ENCODE results near the gene KLC3.

The KLC3 gene

DNA sequence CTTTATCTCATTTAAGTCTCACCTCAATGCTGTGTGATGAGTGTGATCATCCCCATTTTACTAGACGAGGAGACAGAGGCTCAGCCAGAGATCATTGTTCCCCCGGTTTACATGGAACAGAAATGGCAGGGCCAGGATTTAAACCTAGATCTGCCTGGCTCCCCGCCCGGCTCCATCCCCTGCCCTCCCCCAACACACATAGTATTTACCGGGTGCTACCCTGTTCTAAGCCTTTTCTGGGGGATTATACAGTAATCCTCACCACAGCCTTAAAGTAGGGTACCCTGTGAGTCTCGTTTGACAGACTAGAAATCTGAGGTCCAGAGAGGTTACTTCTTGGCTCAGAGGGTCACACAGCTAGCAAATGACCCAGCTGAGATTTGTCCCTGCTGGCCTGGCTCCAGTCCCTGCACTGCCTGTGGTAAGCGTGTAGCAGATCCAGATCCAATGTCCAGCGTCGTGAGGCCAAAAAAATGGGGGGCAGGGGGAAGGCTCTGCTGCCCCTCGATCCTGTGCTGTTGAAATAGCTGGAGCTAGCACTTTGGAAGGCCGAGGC is 3.8 kb upstream of the KLC3 start:
- TF ChIP-seq, protein P1, sequence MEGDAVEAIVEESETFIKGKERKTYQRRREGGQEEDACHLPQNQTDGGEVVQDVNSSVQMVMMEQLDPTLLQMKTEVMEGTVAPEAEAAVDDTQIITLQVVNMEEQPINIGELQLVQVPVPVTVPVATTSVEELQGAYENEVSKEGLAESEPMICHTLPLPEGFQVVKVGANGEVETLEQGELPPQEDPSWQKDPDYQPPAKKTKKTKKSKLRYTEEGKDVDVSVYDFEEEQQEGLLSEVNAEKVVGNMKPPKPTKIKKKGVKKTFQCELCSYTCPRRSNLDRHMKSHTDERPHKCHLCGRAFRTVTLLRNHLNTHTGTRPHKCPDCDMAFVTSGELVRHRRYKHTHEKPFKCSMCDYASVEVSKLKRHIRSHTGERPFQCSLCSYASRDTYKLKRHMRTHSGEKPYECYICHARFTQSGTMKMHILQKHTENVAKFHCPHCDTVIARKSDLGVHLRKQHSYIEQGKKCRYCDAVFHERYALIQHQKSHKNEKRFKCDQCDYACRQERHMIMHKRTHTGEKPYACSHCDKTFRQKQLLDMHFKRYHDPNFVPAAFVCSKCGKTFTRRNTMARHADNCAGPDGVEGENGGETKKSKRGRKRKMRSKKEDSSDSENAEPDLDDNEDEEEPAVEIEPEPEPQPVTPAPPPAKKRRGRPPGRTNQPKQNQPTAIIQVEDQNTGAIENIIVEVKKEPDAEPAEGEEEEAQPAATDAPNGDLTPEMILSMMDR (IDR thresholded peaks at IDR 0.05; ENCODE audit: control extremely low read depth, extremely low read depth, low read depth, missing control alignments) = no peak
- DNase-seq (ENCODE audit: extremely low spot score) = no peak
- ChIA-PET POLR2A (interaction anchor here (0.6 kb wide), 1 partner anchor 13 kb away, joined by 5 read pairs; no protein-coding TSS in a partner anchor), CTCF (no interaction called here)

GRCh38 chr19:45339629-45340028 is 921 bp upstream of the KLC3 start:
- POLR2A ChIA-PET = no interaction called here
- TF ChIP-seq, protein P1 (IDR thresholded peaks at IDR 0.05; ENCODE audit: control extremely low read depth, extremely low read depth, low read depth, missing control alignments) = no peak
- no peak for DNase-seq (ENCODE audit: extremely low spot score)
- CTCF ChIA-PET = interaction anchor here (0.8 to 2.5 kb wide), 19 partner anchors 8 to 278 kb away, joined by 3 to 10 read pairs (median 4); no protein-coding TSS in a partner anchor

DNA sequence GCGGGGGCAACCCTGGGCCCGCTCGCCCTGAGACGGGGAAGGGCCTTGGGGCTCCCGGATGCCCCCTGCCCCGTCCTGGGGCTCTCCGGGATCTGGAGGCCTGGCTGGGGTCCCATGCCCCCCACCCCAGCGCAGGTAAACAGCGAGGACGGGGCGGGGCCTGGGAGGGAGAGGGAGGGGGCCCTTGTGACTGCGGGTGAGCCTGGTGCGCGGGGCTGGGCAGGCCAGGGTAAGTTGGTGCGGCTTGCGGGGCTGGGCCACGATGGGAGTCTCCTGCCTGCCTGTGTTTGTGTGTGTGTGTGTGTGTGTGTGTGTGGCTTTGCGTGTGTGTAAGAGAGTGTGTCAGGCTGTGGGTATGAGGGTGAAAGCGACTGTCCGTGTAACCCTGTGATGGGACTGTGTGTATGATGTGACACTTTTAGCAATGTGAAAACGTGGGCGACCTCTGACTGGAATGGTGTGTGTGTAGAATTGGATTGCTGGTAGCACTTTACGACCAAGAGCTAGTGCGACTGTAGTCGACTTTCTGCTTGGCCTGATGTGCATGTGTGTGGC is 426 bp downstream of the KLC3 start:
- ChIA-PET POLR2A (no interaction called here), CTCF (interaction anchor here (1.0 to 1.6 kb wide), 3 partner anchors 8 to 214 kb away, joined by 3 read pairs; no protein-coding TSS in a partner anchor)
- DNase-seq (ENCODE audit: extremely low spot score) = no peak
- TF ChIP-seq, protein P1 (IDR thresholded peaks at IDR 0.05; ENCODE audit: control extremely low read depth, extremely low read depth, low read depth, missing control alignments) = no peak

DNA sequence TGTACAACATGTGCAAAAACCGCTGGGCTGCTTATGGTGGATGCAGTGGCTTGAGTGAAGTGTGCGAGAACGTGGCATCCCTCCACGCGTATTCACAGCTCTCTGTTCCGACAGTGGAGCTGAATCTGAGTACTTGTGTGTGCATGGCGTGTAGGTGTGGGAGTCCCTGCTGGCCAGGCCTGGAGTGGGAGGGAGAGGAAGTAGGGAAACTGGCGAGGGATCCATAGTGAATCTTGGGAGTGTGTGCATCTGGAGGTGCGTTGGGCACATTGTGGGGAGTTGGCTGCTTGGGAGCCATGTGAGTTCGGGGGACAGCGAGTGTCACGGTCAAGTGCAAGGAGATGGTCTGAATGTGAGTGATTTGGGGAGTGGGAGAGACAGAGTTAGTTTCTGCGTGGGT is 2.4 kb downstream of the KLC3 start:
- TF ChIP-seq, protein P1 (IDR thresholded peaks at IDR 0.05; ENCODE audit: control extremely low read depth, extremely low read depth, low read depth, missing control alignments) = no peak
- no peak for DNase-seq (ENCODE audit: extremely low spot score)
- CTCF ChIA-PET = no interaction called here
- POLR2A ChIA-PET = interaction anchor here (0.5 kb wide), 1 partner anchor 251 kb away, joined by 3 read pairs; no protein-coding TSS in a partner anchor

- DNase-seq (ENCODE audit: extremely low spot score) = no peak
- ChIA-PET CTCF (no interaction called here), POLR2A (no interaction called here)
- TF ChIP-seq, protein P1 (IDR thresholded peaks at IDR 0.05; ENCODE audit: control extremely low read depth, extremely low read depth, low read depth, missing control alignments) = no peak
These were observed 4.3 kb downstream of the KLC3 start for GRCh38 chr19:45344621-45345505.

GRCh38 chr19:45345506-45345860 is 4.9 kb downstream of the KLC3 start:
- ChIA-PET POLR2A (no interaction called here), CTCF (no interaction called here)
- TF ChIP-seq, protein P1 (IDR thresholded peaks at IDR 0.05; ENCODE audit: control extremely low read depth, extremely low read depth, low read depth, missing control alignments) = no peak
- DNase-seq (ENCODE audit: extremely low spot score) = no peak
